ENCODE measurements around the gene LMNTD1.

- TF ChIP-seq, protein P1, sequence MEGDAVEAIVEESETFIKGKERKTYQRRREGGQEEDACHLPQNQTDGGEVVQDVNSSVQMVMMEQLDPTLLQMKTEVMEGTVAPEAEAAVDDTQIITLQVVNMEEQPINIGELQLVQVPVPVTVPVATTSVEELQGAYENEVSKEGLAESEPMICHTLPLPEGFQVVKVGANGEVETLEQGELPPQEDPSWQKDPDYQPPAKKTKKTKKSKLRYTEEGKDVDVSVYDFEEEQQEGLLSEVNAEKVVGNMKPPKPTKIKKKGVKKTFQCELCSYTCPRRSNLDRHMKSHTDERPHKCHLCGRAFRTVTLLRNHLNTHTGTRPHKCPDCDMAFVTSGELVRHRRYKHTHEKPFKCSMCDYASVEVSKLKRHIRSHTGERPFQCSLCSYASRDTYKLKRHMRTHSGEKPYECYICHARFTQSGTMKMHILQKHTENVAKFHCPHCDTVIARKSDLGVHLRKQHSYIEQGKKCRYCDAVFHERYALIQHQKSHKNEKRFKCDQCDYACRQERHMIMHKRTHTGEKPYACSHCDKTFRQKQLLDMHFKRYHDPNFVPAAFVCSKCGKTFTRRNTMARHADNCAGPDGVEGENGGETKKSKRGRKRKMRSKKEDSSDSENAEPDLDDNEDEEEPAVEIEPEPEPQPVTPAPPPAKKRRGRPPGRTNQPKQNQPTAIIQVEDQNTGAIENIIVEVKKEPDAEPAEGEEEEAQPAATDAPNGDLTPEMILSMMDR (IDR thresholded peaks at IDR 0.05 in 2 of 3, conservative IDR thresholded peaks at IDR 0.05 in 1 of 3; ENCODE audit: control insufficient read depth in 2 of 3, extremely low read depth in 1 of 3, insufficient read depth in 1 of 3, low read depth in 3 of 3, low read length in 3 of 3), result no peak
- no peak for TF ChIP-seq E2F8 (IDR thresholded peaks at IDR 0.05; ENCODE audit: low read depth, partially characterized antibody)
- TF ChIP-seq BACH1 (IDR thresholded peaks at IDR 0.05; ENCODE audit: borderline replicate concordance), result no peak
Observed at GRCh38 chr12:25455696-25456095, 97.4 kb downstream of the LMNTD1 start.

Data from GM12878 (cell line).